ENCODE data around the gene PRSS23. TPM values are rescaled to one million over a fixed set of nuclear protein-coding genes. Genes with fewer than 3 reads are reported as not detected.

PRSS23 gene
- total RNA-seq, 1 donor from 2014 or later, result 38.5 TPM

- no peak for DNase-seq (ENCODE audit: low read depth)
- no peak for TF ChIP-seq CTCF (IDR thresholded peaks at IDR 0.05; ENCODE audit: insufficient read depth, low read length, poor library complexity, severe bottlenecking)
- H3K27me3 ChIP-seq (ENCODE audit: control insufficient read depth, insufficient read depth, low read length), result no peaks in the 10 kb centered on the region
Measured at GRCh38 chr11:86809561-86809960, 9.2 kb downstream of the PRSS23 start.

GRCh38 chr11:86810288-86810687, 9.9 kb downstream of the PRSS23 start:
- no peaks in the 10 kb centered on the region for H3K27me3 ChIP-seq (ENCODE audit: control insufficient read depth, insufficient read depth, low read length)
- no peak for DNase-seq (ENCODE audit: low read depth)
- no peak for TF ChIP-seq CTCF (IDR thresholded peaks at IDR 0.05; ENCODE audit: insufficient read depth, low read length, poor library complexity, severe bottlenecking)
- H3K4me3 ChIP-seq (ENCODE audit: low read depth, low read length), result no peak overlapping the region
- no peaks in the 10 kb centered on the region for H3K36me3 ChIP-seq (ENCODE audit: control insufficient read depth, insufficient read depth, low read length)

More at GRCh38 chr11:86809561-86809960, 9.2 kb downstream of the PRSS23 start:
- no peaks in the 10 kb centered on the region for H3K36me3 ChIP-seq (ENCODE audit: control insufficient read depth, insufficient read depth, low read length)
- no peak overlapping the region for H3K4me3 ChIP-seq (ENCODE audit: low read depth, low read length)

GRCh38 chr11:86811637-86812321, 11.4 kb downstream of the PRSS23 start:
- Histone ChIP-seq H3K4me3 (ENCODE audit: low read depth, low read length) (no peak overlapping the region), H3K27me3 (ENCODE audit: control insufficient read depth, insufficient read depth, low read length) (no peaks in the 10 kb centered on the region), H3K36me3 (ENCODE audit: control insufficient read depth, insufficient read depth, low read length) (no peaks in the 10 kb centered on the region)
- TF ChIP-seq CTCF (IDR thresholded peaks at IDR 0.05; ENCODE audit: insufficient read depth, low read length, poor library complexity, severe bottlenecking), result no peak
- peak; percentile 67 for DNase-seq (ENCODE audit: low read depth)

- DNase-seq (ENCODE audit: low read depth), result no peak
- TF ChIP-seq CTCF (IDR thresholded peaks at IDR 0.05; ENCODE audit: insufficient read depth, low read length, poor library complexity, severe bottlenecking), result no peak
- Histone ChIP-seq H3K4me3 (ENCODE audit: low read depth, low read length) (no peak overlapping the region), H3K36me3 (ENCODE audit: control insufficient read depth, insufficient read depth, low read length) (no peaks in the 10 kb centered on the region), H3K27me3 (ENCODE audit: control insufficient read depth, insufficient read depth, low read length) (no peaks in the 10 kb centered on the region)
Measured at GRCh38 chr11:86812322-86812670, 12.0 kb downstream of the PRSS23 start.

- Histone ChIP-seq H3K36me3 (ENCODE audit: control insufficient read depth, insufficient read depth, low read length) (no peaks in the 10 kb centered on the region), H3K27me3 (ENCODE audit: control insufficient read depth, insufficient read depth, low read length) (no peaks in the 10 kb centered on the region), H3K4me3 (ENCODE audit: low read depth, low read length) (no peak overlapping the region)
- no peak for DNase-seq (ENCODE audit: low read depth)
- no peak for TF ChIP-seq CTCF (IDR thresholded peaks at IDR 0.05; ENCODE audit: insufficient read depth, low read length, poor library complexity, severe bottlenecking)
Measured at GRCh38 chr11:86812981-86813380, 12.6 kb downstream of the PRSS23 start.

- H3K27me3 ChIP-seq (ENCODE audit: control insufficient read depth, insufficient read depth, low read length), result no peaks in the 10 kb centered on the region
- no peak overlapping the region for H3K4me3 ChIP-seq (ENCODE audit: low read depth, low read length)
- no peaks in the 10 kb centered on the region for H3K36me3 ChIP-seq (ENCODE audit: control insufficient read depth, insufficient read depth, low read length)
- TF ChIP-seq CTCF (IDR thresholded peaks at IDR 0.05; ENCODE audit: insufficient read depth, low read length, poor library complexity, severe bottlenecking), result no peak
- no peak for DNase-seq (ENCODE audit: low read depth)
Measured at GRCh38 chr11:86814775-86815174, 14.4 kb downstream of the PRSS23 start.

All from kidney epithelial cell (primary cell).